H9 (cell line): ENCODE results near the gene TSEN34. TPM values are rescaled to one million over a fixed set of nuclear protein-coding genes. Genes with fewer than 3 reads are reported as not detected.

Source experiments
- DNase-seq: peaks from one replicate; pipeline ENCODE4 v3.0.0-alpha.2; 2017
- H2AFZ ChIP-seq: one replicate; pipeline ENCODE4 v1.6.1; 2013; ENCODE audit warnings: mild to moderate bottlenecking, low read length, control low read depth, moderate library complexity
- H2AK5ac ChIP-seq: 2 replicates; pipeline ENCODE4 v1.6.1; 2013; ENCODE audit warnings: low read length, control low read depth, mixed read lengths; ENCODE audit not compliant: insufficient read length
- H2BK120ac ChIP-seq: one replicate; pipeline ENCODE4 v1.6.1; 2013; ENCODE audit warnings: low read depth, mild to moderate bottlenecking, low read length, control low read depth, inconsistent platforms; ENCODE audit not compliant: poor library complexity, severe bottlenecking
- H2BK12ac ChIP-seq: 2 replicates; pipeline ENCODE4 v1.6.1; 2013; ENCODE audit warnings: low read length, control low read depth, mixed read lengths, low read depth; ENCODE audit not compliant: insufficient read length
- H2BK15ac ChIP-seq: 2 replicates; pipeline ENCODE4 v1.6.1; 2013; ENCODE audit warnings: low read depth, low read length, control low read depth
- H2BK20ac ChIP-seq: one replicate; pipeline ENCODE4 v1.6.1; 2013; ENCODE audit warnings: low read depth, mild to moderate bottlenecking, low read length, control low read depth, inconsistent platforms; ENCODE audit not compliant: poor library complexity, severe bottlenecking
- H2BK5ac ChIP-seq: 2 replicates; pipeline ENCODE4 v1.6.1; 2013; ENCODE audit warnings: low read length, control low read depth, mixed read lengths; ENCODE audit not compliant: insufficient read length
- H3K14ac ChIP-seq: 2 replicates; pipeline ENCODE4 v1.6.1; 2013; ENCODE audit warnings: low read length, control low read depth; ENCODE audit not compliant: insufficient read depth
- H3K18ac ChIP-seq: 2 replicates; pipeline ENCODE4 v1.6.1; 2013; ENCODE audit warnings: low read depth, mild to moderate bottlenecking, mixed read lengths, low read length, control low read depth; ENCODE audit not compliant: insufficient read length
- H3K23ac ChIP-seq: 2 replicates; pipeline ENCODE4 v1.6.1; 2013; ENCODE audit warnings: low read length, control low read depth, mixed read lengths, low read depth; ENCODE audit not compliant: insufficient read length
- H3K23me2 ChIP-seq: 2 replicates; pipeline ENCODE4 v1.6.1; 2013; ENCODE audit warnings: low read depth, mild to moderate bottlenecking, mixed read lengths, low read length, control low read depth; ENCODE audit not compliant: insufficient read length, poor library complexity, severe bottlenecking
- H3K27ac ChIP-seq: 2 replicates; pipeline ENCODE4 v1.5.1; 2013; ENCODE audit warnings: low read length, control low read depth, mixed read lengths, low read depth; ENCODE audit not compliant: insufficient read length
- H3K27me3 ChIP-seq: 2 replicates; pipeline ENCODE4 v1.6.1; 2013; ENCODE audit warnings: low read length, control low read depth, inconsistent platforms; ENCODE audit not compliant: insufficient read depth
- H3K4ac ChIP-seq: 2 replicates; pipeline ENCODE4 v1.6.1; 2013; ENCODE audit warnings: low read depth, mild to moderate bottlenecking, control low read depth, inconsistent platforms, low read length, moderate library complexity
- H3K4me1 ChIP-seq: 2 replicates; pipeline ENCODE4 v1.6.1; 2013; ENCODE audit warnings: low read length, control low read depth, inconsistent platforms; ENCODE audit not compliant: insufficient read depth
- H3K4me2 ChIP-seq: 2 replicates; pipeline ENCODE4 v1.6.1; 2013; ENCODE audit warnings: low read length, control low read depth, mixed read lengths; ENCODE audit not compliant: insufficient read length, insufficient read depth
- H3K56ac ChIP-seq: 2 replicates; pipeline ENCODE4 v1.6.1; 2013; ENCODE audit warnings: low read depth, mild to moderate bottlenecking, mixed read lengths, low read length, control low read depth; ENCODE audit not compliant: insufficient read length
- H3K79me1 ChIP-seq: 2 replicates; pipeline ENCODE4 v1.6.1; 2013; ENCODE audit warnings: low read depth, mild to moderate bottlenecking, moderate library complexity, low read length, control low read depth, inconsistent platforms; ENCODE audit not compliant: insufficient read depth, poor library complexity, severe bottlenecking
- H3K79me2 ChIP-seq: 2 replicates; pipeline ENCODE4 v1.6.1; 2013; ENCODE audit warnings: low read length, control low read depth, inconsistent platforms; ENCODE audit not compliant: insufficient read depth
- H3K9ac ChIP-seq: 2 replicates; pipeline ENCODE4 v1.6.1; 2013; ENCODE audit warnings: low read length, control low read depth, mixed read lengths; ENCODE audit not compliant: insufficient read length; ENCODE audit errors: extremely low read depth
- H3K9me3 ChIP-seq: one replicate; pipeline ENCODE4 v1.6.1; 2013; ENCODE audit warnings: low read depth, low read length, inconsistent platforms; ENCODE audit not compliant: control insufficient read depth
- H3T11ph ChIP-seq: one replicate; pipeline ENCODE4 v1.6.1; 2013; ENCODE audit warnings: mild to moderate bottlenecking, low read length, control low read depth, inconsistent platforms
- H4K20me1 ChIP-seq: one replicate; pipeline ENCODE4 v1.6.1; 2013; ENCODE audit not compliant: control insufficient read depth, insufficient read length, insufficient read depth
- H4K5ac ChIP-seq: 2 replicates; pipeline ENCODE4 v1.6.1; 2013; ENCODE audit warnings: low read depth, mild to moderate bottlenecking, mixed read lengths, low read length, control low read depth; ENCODE audit not compliant: insufficient read length
- H4K8ac ChIP-seq: replicated peaks from 2 replicates; pipeline ENCODE4 v1.6.1; 2013; ENCODE audit warnings: low read length, control low read depth, mixed read lengths, low read depth; ENCODE audit not compliant: insufficient read length
- H4K91ac ChIP-seq: 2 replicates; pipeline ENCODE4 v1.6.1; 2013; ENCODE audit warnings: low read depth, mild to moderate bottlenecking, moderate library complexity, mixed read lengths, low read length, control low read depth; ENCODE audit not compliant: insufficient read length
- H3K27ac Mint-ChIP-seq, 3 experiments: 2 replicates in 2 of 3; 3 replicates in 1 of 3; pipeline ENCODE4 v1.8.0; 2020 to 2021; ENCODE audit warnings: mixed read lengths in 3 of 3, mild to moderate bottlenecking in 1 of 3, moderate library complexity in 1 of 3
- H3K27me3 Mint-ChIP-seq: 2 replicates; pipeline ENCODE4 v1.8.0; 2021; ENCODE audit warnings: low read depth, mild to moderate bottlenecking, moderate library complexity, mixed read lengths
- H3K36me3 Mint-ChIP-seq, 3 experiments: 2 replicates in 2 of 3; 3 replicates in 1 of 3; pipeline ENCODE4 v1.8.0; 2020 to 2021; ENCODE audit warnings: low read depth in 3 of 3, mixed read lengths in 3 of 3; ENCODE audit not compliant: insufficient read depth in 1 of 3
- H3K4me1 Mint-ChIP-seq, 2 experiments: 2 replicates each; pipeline ENCODE4 v1.8.0; 2020; ENCODE audit warnings: mixed read lengths in 2 of 2
- H3K4me3 Mint-ChIP-seq, 2 experiments: 2 replicates in 1 of 2; 3 replicates in 1 of 2; pipeline ENCODE4 v1.8.0; 2020 to 2021; ENCODE audit warnings: mild to moderate bottlenecking in 2 of 2, mixed read lengths in 2 of 2, moderate library complexity in 1 of 2
- H3K9me3 Mint-ChIP-seq, 2 experiments: 2 replicates in 1 of 2; 3 replicates in 1 of 2; pipeline ENCODE4 v1.8.0; 2020; ENCODE audit warnings: mild to moderate bottlenecking in 2 of 2, mixed read lengths in 2 of 2, moderate library complexity in 1 of 2
- CTCF ChIP-seq: fragments of 200-600 bp; sonication (generic); conservative IDR thresholded peaks from 3 replicates; pipeline ENCODE4 v1.8.0; 2021; ENCODE audit warnings: antibody characterized with exemption, mild to moderate bottlenecking
- WGBS: extraction: QIAGEN DNeasy Blood & Tissue Kit; methylation state at CpG from one replicate; pipeline ENCODE4 v1.1.7; 2013; ENCODE audit warnings: missing lambda C conversion rate, low lambda C conversion rate, mixed read lengths; ENCODE audit not compliant: insufficient read length; ENCODE audit errors: extremely low coverage; 5-methylcytosine and 5-hydroxymethylcytosine counted together
- total RNA-seq: library from RNA; stranded (reverse); gene quantifications from 2 replicates; pipeline ENCODE4 v1.2.1, GENCODE V29; 2021

Gene TSEN34
- total RNA-seq, 1 experiment from 2014 or later, result 28.3 TPM

- Histone ChIP-seq H2BK20ac (no peak overlapping the region), H3T11ph (no peak overlapping the region), H3K79me2 (no peaks in the 10 kb centered on the region), H3K27ac (no peak overlapping the region), H3K4ac (no peak overlapping the region), H3K27me3 (no peaks in the 10 kb centered on the region), H2BK5ac (no peak overlapping the region), H4K5ac (no peak overlapping the region), H3K23ac (no peak overlapping the region), H4K8ac (no peak overlapping the region), H3K4me1 (no peaks in the 10 kb centered on the region), H2BK12ac (no peak overlapping the region), H3K79me1 (no peaks in the 10 kb centered on the region), H3K23me2 (no peaks in the 10 kb centered on the region), H2BK120ac (no peak overlapping the region), H3K14ac (no peak overlapping the region), H2AK5ac (no peak overlapping the region), H2AFZ (no peak overlapping the region), H4K91ac (no peak overlapping the region), H3K56ac (no peak overlapping the region), H3K18ac (no peak overlapping the region), H2BK15ac (no peak overlapping the region), H4K20me1 (no peaks in the 10 kb centered on the region), H3K9ac (no peak overlapping the region), H3K4me2 (no peak overlapping the region), H3K9me3 (no peaks in the 10 kb centered on the region)
- Mint-ChIP-seq H3K27ac (no peak overlapping the region), H3K4me1 (no peaks in the 10 kb centered on the region), H3K4me3 (no peak overlapping the region), H3K27me3 (peaks cover 1% of the 10 kb centered on the region; the same call in 1 of the 2 replicates), H3K9me3 (no peaks in the 10 kb centered on the region; a peak in 1 of 5 replicates), H3K36me3 (peaks cover 67 to 92% (median 91%) of the 10 kb centered on the region in 3 experiments)
- TF ChIP-seq CTCF, result no peak
- DNase-seq, result no peak
- WGBS, result no CpG with 5 or more reads among the region's 19 CpGs
These were observed 43.0 kb upstream of the TSEN34 start for GRCh38 chr19:54148158-54148557.
